GM20431 (cell line): ENCODE data around the gene CHADL.
"Not testable (repeated sequence)": the region's sequence is repeated elsewhere in the genome, so short reads cannot be mapped to it uniquely, and the experiment has no call there.

Experiments
- in situ Hi-C: fragments of 300-500 bp; cut with MseI, MboI; formaldehyde crosslinking; loops from one replicate; pipeline ENCODE4 v1.15.0; 2020; ENCODE audit warnings: low sequenced_read_pairs; ENCODE audit not compliant: unreplicated experiment

The CHADL gene

DNA sequence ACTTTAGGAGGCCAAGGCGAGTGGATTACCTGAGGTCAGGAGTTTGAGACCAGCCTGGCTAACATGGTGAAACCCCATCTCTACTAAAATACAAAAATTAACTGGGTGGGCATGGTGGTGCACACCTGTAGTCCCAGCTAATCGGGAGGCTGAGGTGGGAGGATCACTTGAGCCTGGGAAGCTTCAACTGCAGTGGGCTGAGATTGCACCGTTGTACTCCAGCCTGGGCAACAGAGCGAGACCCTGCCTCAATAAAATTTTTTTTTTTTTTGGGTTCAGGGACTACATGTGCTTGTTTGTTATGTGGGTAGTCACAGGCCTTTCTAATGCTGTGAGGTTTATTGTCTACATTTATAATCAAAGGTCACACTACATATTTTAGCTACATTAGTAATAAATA lies 19.0 kb upstream of the CHADL start:
- in situ Hi-C loops, result not testable (repeated sequence)

DNA sequence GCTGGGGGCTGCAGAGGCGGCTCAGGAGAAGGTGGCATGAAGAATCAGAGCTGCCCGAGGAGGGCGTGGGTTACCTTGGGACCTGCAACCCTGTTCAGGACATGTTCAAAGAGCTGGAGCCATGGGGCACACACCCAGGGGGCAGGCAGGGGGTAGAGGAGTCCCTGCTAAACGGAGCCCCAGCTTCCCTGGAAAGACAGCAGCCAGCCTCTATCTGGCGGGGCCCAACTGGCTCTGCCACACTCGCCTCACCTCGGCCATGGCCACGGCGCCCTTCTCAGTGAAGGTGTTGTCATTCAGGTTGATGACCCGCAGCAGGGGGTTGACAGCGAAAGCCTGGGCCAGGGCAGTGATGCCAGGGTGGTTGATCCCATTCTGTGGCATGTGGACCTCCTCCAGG lies 17.0 kb upstream of the CHADL start:
- in situ Hi-C loops, result no loop called here

DNA sequence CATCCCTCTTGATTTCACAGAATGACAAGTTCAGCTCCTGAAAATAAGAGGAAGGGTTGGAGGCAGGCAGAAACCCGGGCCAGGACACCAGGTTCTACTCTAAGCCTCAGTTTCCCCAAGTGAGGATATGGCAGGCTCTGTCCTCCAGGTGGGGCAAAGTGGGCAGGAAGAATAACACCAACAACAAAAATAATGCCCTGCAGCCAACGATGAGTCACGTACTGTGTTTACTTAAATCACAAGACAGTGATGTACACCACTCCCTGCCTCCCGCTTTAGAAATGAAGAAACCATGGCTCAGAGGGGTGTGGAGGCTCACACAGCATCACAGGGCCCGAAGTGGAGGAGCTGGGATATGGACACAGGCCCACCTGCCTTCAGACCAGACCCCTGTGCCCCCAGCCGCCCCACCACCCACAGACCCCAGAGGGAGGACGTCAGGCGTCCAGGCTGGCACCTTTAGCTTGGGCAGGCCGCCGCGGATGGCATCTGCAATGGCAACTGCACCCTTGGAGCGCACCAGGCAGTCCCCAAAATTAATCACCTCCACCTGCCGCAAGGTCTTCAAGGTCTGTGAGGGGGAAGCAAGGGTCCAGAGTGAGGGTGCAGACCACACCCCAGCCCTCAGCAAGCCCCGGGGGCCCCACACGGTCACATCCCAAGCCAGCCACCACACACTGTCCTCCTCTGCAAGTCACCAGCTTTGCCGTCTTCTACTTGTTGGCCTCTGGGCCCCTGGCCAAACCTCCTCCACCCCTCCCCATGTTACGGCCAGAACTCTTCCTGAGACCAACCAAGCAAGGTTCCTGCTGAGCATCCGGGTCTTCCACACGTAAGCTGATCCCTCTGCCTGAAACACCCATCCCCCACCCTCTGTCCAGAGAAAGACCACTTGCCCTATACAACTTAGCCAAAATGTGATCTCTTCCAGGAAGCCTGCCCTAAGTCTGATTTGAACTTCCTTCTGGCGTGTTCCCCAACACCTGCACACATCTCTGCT lies 15.8 kb upstream of the CHADL start:
- in situ Hi-C loops, result no loop called here

DNA sequence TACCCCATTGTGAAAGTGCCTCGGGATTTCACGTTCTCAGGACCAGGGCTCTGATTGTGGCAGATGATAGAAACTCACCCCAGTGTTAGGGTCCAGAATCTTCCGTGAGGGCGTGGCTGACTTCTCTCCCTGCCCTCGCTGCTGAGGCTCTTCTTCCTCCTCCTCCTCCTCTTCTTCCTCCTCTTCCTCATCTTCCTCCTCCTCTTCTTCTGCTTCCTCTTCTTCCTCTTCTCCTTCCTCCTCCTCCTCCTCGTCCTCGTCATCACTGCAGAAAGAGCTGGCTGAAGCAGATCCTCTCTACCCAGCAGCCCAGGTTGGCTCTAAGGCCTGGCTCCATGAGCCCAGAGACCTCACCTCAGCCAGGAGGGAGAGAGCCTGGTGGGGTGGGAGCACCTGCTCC lies 13.5 kb upstream of the CHADL start:
- in situ Hi-C loops, result no loop called here

DNA sequence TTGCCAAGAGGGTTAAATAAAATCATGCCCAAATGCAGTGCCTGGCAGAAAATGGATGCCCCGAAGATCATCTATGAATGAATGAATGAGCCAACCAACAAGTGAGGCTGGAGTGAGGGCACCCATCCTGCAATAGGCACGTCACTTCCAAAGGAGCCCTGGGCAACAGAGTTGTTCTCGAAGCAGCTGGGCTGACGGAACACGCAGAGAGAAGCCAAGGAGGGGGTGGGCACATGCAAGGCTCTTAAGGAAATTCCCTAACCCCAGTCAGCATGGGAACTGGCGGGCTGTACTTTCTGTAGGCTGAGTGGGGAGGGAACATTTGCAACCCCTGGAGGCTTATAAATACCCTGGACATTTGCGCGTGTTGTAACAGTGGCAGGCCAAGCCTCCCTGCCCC lies 11.6 kb upstream of the CHADL start:
- in situ Hi-C loops, result no loop called here

DNA sequence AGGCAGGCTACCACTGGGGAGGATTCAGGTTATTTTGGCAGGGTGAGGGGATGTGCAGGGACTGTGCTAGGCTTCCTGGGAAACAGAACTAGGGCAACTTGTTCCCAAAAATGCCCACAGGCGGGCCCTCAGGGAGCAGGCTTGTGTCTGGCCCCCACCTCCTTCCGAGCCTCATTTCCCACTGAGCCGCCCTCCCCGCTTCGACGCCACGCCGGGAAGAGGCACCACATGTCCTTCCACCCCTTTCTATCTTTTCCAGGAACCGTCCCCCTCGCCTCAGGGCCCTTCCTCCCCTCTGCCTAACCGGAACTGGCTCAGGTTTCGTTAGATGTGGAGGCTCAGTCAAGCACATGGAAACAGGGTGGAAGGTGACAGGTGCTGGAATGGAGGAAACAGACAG lies 9.4 kb upstream of the CHADL start:
- in situ Hi-C loops, result no loop called here

DNA sequence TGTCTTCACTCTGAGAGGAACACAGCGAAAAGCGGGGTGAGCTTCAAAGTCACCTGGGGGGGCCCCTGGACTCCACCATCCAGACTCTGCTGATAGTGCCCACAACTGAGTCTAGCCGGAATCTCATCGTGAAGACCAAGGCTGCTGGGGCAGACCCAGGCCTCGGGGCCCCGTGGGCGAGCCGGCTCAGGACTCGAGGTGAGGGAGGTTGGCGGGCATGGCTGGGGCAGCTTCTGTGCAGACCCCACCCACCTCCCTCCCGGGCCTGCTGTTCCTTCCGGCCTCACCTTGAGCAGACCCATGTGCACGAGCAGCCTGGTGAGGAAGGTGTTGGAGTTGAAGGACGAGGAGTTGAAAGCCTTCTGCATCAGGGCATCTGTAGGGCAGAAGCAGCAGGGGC lies 8.7 kb upstream of the CHADL start:
- in situ Hi-C loops, result no loop called here

DNA sequence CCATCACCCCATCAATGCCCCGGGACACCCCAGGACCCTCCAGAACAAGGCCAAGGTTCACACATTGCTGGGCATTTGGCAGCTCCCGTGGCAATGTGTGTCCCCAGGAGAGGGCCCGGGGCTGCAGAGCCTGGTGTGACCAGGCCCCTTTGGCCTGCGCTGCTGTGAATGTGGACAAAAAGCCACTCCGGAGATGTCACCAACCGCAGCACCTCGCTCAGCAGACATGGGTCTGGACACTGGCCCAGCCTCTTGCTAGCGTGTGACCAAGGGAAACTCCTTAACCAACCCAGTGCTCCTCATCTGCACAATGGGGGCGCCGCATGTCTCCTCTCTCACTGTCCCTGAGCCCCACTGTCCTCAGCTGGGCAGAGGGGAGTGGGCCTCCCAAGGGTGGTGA lies 8.0 kb upstream of the CHADL start:
- in situ Hi-C loops, result no loop called here

DNA sequence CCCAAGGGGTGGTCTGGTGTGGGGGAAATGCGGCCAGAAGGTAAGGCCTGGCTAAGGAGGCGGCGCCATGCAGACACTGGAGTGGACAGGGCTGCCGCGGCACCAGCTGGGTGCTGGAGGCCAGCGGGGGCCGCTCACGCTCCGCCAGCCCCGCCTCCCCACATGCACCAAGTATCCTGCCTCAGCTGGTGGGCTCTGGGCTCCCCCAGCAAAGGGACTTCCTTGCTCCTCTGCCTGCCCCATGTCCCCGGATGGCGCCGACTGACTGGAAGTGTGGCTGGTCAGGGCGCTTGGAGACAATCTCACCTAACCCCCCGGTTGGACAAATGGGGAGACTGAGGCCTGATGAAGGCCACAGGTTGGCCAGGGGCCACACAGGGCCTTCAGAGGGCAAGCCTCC lies 7.6 kb upstream of the CHADL start:
- in situ Hi-C loops, result no loop called here

DNA sequence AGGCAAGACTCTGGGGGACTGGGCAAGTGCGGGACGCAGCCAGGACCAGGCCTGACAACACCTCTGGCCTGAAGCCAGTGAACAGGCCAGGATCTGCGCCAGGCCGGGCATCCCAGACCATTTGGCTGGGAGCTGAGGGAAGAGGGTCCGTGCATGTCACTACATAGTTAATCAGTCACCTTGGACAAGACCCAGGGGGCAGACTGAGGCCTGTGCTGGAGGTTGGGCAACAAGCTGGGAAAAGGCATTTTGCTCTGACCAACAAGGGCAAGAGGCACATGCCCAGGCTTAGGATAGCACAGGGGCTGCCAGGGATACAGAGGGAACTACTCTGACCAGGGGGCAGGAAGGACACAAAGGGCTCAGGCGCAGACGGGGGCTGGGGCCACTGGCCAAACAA lies 7.0 kb upstream of the CHADL start:
- in situ Hi-C loops, result no loop called here

DNA sequence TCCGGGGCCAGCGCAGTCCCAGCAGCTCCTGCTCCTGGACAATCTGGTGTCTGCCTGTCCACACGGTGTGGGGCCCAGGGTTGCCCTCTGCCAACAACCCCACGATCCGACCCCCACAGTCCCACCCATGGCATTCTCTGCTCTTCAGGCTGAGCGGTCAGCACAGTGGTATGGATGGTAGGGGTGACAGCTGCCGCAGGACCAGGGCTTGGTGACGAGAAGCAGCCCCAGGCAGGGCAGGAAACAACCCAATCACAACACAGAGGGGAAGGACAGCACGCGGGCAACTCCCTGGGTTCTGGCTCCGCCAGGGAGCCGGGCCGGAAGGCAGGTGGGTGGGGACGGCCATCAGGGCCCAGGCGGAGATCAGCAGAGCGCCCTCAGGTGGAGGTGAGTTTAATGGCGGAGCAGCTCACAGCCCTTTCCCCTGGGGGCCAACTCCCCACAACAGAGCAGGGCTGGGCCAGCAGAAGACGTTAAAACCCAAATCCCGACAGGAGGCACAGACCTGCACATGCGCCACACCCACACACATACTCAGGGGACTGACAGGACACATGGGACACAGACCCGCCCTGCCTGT lies 5.3 kb upstream of the CHADL start:
- in situ Hi-C loops, result no loop called here

DNA sequence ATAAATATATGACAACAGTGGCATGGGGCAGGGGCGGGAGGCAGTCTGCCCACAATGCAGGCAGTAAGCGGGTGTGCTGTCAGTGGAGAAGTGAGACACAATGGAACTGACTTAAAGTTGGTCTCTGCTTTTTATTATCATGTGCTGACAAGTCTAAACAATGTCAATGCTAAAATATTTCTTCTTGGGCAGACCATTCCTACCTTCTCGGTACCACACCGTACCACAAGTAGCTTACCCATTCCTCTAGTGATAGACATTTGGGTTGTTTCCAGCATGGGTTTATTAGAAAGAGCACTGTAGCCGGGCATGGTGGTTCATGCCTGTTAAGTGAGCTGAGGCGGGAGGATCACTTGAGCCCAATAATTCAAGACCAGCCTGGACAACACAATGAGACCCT lies 2.6 kb upstream of the CHADL start:
- in situ Hi-C loops, result no loop called here

DNA sequence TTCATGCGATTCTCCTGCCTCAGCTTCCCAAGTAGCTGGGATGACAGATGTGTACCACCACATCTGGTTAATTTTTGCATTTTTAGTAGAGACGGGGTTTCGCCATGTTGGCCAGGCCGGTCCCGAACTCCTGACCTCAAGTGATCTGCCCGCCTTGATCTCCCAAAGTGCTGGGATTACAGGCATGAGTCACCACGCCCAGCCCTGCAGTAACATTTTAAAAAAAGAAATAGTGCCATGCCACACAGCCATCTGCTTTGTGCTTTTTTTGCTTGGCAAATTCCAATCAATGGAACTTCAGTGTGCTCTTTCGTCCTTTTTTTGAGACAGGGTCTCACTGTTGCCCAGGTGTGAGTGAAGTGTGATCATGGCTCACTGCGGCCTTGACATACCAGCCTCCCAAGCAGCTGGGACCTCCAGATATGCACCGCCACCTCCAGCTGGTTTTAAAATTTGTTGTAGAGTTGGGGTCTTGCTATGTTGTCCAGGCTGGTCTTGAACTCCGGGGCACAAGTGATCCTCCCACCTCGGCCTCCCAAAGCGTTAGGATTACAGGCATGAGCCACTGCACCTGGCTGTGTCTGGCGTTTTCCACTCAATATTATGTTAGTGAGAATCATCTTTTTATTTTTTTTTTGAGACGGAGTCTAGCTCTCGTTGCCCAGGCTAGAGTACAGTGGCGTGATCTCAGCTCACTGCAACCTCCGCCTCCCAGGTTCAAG lies 1.8 kb upstream of the CHADL start:
- in situ Hi-C loops, result no loop called here

DNA sequence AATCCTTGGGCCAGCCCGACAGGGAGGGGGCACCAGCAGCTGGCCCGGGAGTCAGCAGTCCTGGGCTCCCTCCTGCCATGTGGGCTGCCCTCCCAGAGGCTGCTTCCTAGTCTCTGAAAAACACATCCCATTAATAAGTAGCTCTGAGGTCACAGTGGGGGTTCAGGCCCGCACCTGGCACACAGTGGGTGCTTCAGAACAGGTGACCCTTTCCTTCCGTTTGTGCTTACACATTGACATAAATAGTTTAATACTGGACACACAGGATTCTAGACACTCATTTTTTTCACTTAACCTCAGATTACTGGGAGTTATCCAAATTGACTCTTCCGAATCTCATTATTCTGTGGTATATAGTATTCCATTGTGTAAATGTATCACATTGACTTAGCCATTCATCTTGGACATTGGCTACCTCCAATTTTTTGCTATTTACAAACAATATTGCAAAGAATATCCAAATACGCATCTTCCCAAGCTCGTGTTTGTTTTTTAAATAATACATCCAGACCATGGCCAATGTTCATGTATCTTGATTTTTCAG lies 474 bp upstream of the CHADL start:
- in situ Hi-C loops, result no loop called here

DNA sequence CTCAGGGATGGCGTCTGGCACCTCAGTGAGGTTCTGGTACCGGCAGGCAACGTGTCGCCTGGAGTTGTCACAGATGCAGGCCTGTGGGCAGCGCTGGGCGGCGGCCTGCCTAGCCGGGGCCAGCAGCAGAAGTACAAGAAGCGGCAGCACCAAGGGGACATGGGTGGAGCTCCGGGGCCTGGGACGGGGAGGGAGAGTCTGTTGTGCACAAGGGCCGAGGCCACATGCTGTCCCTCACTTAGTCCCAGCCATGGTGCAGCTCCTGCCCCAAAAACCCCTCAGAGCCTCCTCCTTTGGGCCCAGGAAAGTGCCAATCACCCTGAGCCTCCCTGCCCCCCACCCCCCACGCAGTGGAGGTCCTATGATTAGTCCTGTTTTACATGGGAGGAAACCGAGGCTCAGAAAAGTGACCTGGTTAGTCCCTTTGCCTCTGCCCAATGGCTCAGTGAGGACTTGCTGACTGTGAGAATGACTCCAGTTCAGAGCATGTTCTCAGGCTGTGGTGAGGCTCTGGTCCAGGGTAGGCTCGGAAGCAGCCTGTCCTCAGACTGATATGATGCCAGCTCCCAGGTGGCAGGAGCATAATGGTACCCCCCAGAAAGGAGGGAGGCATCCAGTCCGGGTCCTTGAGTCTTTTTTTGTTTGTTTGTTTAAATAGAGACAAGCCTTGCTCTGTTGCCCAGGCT lies 1.1 kb downstream of the CHADL start:
- in situ Hi-C loops, result no loop called here

DNA sequence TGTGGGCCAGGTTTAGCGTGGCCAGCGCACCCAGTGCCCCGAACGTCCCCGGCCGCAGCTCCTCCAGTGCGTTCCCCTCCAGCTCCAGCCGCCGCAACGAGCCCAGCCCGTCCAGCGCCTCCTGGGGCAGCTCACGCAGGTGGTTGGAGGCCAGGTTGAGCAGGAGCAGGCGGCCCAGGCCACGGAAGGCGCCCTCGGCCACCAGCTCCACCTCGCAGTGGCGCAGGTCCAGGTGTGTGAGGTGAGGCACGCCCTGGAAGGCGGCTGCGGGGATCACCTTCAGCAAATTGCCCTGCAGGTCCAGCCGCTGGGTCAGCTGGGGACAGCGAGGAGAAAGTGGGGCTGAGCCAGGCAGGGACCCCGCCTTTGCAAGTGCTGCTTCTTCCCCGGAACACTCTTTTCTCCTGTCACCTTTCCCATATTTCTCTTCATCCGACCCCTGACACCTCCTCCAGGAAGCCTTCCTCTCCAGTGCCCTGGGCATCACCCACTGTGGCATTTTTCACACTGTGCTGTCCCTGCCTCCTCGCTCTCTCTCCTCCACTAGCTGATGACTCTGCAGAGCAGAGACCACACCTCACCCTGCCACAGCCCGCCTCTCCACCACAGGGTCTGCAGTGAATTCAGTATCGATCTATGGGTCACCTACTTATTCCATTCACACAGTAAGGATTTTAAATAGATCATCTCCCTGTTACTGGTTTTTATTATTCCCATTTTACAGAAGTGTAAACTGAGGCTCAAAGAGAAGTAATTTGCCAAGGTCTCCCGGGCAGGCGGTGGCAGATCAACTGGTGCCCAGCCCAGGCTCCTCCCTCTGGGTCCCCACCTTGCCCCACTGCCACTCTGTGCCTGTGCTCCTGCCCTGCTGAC lies 1.9 kb downstream of the CHADL start:
- in situ Hi-C loops, result no loop called here

DNA sequence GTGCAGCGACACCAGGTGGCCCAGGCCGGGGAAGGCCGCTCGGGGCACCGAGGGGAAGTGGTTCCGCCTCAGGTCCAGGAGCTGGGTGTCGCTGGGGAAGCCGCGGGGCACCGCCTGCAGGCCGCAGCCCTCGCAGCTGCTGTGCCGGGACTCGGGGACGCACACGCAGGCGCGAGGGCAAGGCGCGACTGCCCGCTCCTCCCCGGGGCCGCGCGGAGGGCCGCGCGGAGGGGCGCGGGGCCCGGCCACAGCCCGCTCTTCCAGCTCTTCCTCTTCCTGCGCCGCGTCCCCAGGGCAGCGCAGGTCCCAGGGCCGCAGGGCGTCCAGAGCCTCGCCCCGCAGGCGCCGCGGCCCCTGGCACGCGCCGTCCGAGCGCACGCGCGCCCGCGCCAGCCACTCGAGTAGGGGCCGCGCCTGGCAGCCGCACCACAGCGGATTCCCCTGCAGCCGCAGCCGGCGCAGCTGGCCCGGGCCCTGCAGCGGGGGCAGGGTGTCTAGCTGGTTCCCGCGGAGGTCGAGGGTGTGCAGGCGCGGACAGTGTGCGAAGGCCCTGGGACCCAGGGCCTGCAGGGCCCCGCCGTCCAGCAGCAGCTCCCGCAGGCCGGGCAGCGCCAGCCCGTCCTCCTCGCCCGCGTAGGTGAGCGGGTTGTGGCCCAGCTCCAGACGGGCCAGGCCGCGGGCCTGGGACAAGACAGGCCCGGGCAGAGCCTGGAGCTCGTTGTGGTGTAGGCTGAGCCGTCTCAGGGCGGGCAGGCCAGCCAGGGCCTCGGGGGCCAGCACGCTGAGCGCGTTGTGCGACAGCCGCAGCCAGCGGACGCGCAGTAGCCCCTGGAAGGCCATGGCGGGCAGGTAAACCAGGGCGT lies 2.8 kb downstream of the CHADL start:
- in situ Hi-C loops, result no loop called here

DNA sequence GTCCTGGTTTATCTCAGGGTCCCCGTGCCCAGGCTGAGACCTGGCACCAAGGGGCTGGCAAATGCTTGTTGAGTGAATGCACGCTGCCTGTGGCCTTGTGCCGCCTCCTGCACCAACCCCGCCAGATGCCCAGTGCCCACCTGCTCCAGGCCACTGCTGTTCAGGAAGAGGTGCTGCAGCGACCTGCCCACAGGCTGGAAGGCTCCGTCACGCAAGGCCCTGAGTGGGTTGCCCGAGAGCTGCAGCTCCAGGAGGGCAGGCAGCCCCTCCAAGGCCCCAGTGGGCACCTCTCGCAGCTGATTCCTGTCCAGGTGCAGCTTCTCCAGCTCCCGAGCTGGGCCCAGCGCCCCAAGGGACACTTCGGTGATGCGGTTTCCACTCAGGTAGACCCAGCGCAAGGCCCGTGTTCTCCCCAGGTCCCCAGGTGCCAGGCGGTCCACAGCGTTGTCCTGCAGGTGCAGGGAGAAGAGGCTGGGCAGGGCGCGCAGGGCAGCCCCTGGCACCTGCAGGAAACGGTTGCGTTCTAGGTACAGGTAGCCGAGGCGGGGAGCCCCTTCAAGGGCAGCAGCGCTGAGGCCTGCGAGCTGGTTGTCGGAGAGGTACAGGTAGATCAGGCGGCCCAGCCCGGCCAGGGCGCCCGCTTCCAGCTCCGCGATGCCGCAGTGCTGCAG lies 3.6 kb downstream of the CHADL start:
- in situ Hi-C loops, result no loop called here
